Ascending aorta (tissue), 2 donors: ENCODE measurements around the gene CNTNAP2. TPM values are rescaled to one million over a fixed set of nuclear protein-coding genes. Genes with fewer than 3 reads are reported as not detected.

Experiments
- DNase-seq, 2 donors: peaks; one replicate each; pipeline ENCODE4 v3.0.0-alpha.2; 2019; ENCODE audit warnings: low spot score in 2 of 2
- H3K27ac ChIP-seq, 2 donors: fragments of 200-600 bp; sonication (generic); one replicate each; pipeline ENCODE4 v1.5.1; 2016 to 2017; ENCODE audit warnings: mild to moderate bottlenecking in 1 of 2
- H3K27me3 ChIP-seq: fragments of 200-600 bp; sonication (generic); one replicate; pipeline ENCODE4 v1.5.1; 2017
- H3K36me3 ChIP-seq, 2 donors: fragments of 200-600 bp; sonication (generic); one replicate each; pipeline ENCODE4 v1.5.1; 2016
- H3K4me1 ChIP-seq, 2 donors: fragments of 200-600 bp; sonication (generic); one replicate each; pipeline ENCODE4 v1.5.1; 2016 to 2017; ENCODE audit warnings: mild to moderate bottlenecking in 1 of 2
- H3K4me3 ChIP-seq, 2 donors: fragments of 200-600 bp; sonication (generic); one replicate each; pipeline ENCODE4 v1.5.1; 2016 to 2017; ENCODE audit warnings: mild to moderate bottlenecking in 1 of 2
- H3K9me3 ChIP-seq, 2 donors: fragments of 200-600 bp; sonication (generic); one replicate each; pipeline ENCODE4 v1.5.1; 2016
- CTCF ChIP-seq, 3 experiments: fragments of 200-600 bp in 2 of 3; fragments of 450-650 bp in 1 of 3; sonication (generic) in 2 of 3; IDR thresholded peaks; one replicate each; pipeline ENCODE4 v1.5.1; 2016 to 2019; ENCODE audit warnings: antibody characterized with exemption in 3 of 3, mild to moderate bottlenecking in 1 of 3, moderate library complexity in 1 of 3
- intact Hi-C: fragments of 100-400 bp; cut with DNase I; formaldehyde crosslinking; loops from one replicate; pipeline ENCODE4 v1.15.1; 2023
- total RNA-seq: library from RNA; depleted of rRNA; stranded (reverse); fragments of >200 nt; gene quantifications from one replicate; pipeline ENCODE4 v1.1.0, GENCODE V29; 2016

The CNTNAP2 gene
- total RNA-seq, 1 donor from 2014 or later, result not detected

- DNase-seq, result no peak
- no peak for TF ChIP-seq CTCF (IDR thresholded peaks at IDR 0.05)
- Histone ChIP-seq H3K27me3 (no peaks in the 10 kb centered on the region), H3K4me1 (no peaks in the 10 kb centered on the region), H3K36me3 (no peaks in the 10 kb centered on the region), H3K27ac (no peak overlapping the region), H3K9me3 (no peaks in the 10 kb centered on the region), H3K4me3 (no peak overlapping the region)
- intact Hi-C loops, result no loop called here
Observed at GRCh38 chr7:147183276-147183675, 1066.7 kb downstream of the CNTNAP2 start.

- TF ChIP-seq CTCF (IDR thresholded peaks at IDR 0.05), result no peak
- intact Hi-C loops, result no loop called here
Observed at GRCh38 chr7:147188467-147188866, 1071.9 kb downstream of the CNTNAP2 start.

GRCh38 chr7:147193476-147193875, 1076.9 kb downstream of the CNTNAP2 start:
- DNase-seq, result no peak
- TF ChIP-seq CTCF (IDR thresholded peaks at IDR 0.05), result no peak
- Histone ChIP-seq H3K27ac (no peak overlapping the region), H3K36me3 (no peaks in the 10 kb centered on the region), H3K27me3 (no peaks in the 10 kb centered on the region), H3K4me1 (no peaks in the 10 kb centered on the region), H3K9me3 (no peaks in the 10 kb centered on the region), H3K4me3 (no peak overlapping the region)
- intact Hi-C loops, result no loop called here

More at GRCh38 chr7:147188467-147188866, 1071.9 kb downstream of the CNTNAP2 start:
- no peaks in the 10 kb centered on the region for H3K36me3 ChIP-seq
- no peak overlapping the region for H3K27ac ChIP-seq
- H3K9me3 ChIP-seq, result no peaks in the 10 kb centered on the region
- no peak overlapping the region for H3K4me3 ChIP-seq
- no peaks in the 10 kb centered on the region for H3K4me1 ChIP-seq
- no peaks in the 10 kb centered on the region for H3K27me3 ChIP-seq
- DNase-seq, result no peak

- H3K4me3 ChIP-seq, result no peak overlapping the region
- H3K9me3 ChIP-seq, result no peaks in the 10 kb centered on the region
- intact Hi-C loops, result no loop called here
- no peaks in the 10 kb centered on the region for H3K36me3 ChIP-seq
- no peaks in the 10 kb centered on the region for H3K27me3 ChIP-seq
- H3K27ac ChIP-seq, result no peak overlapping the region
- H3K4me1 ChIP-seq, result no peaks in the 10 kb centered on the region
- TF ChIP-seq CTCF (IDR thresholded peaks at IDR 0.05), result no peak
- DNase-seq, result no peak
Observed at GRCh38 chr7:147196481-147196880, 1079.9 kb downstream of the CNTNAP2 start.

GRCh38 chr7:147197006-147197405, 1080.4 kb downstream of the CNTNAP2 start:
- DNase-seq, result no peak
- no peaks in the 10 kb centered on the region for H3K9me3 ChIP-seq
- H3K4me3 ChIP-seq, result no peak overlapping the region
- no peak for TF ChIP-seq CTCF (IDR thresholded peaks at IDR 0.05)
- intact Hi-C loops, result no loop called here
- no peaks in the 10 kb centered on the region for H3K27me3 ChIP-seq
- H3K36me3 ChIP-seq, result no peaks in the 10 kb centered on the region
- H3K27ac ChIP-seq, result no peak overlapping the region
- H3K4me1 ChIP-seq, result no peaks in the 10 kb centered on the region

GRCh38 chr7:147199868-147200267, 1083.3 kb downstream of the CNTNAP2 start:
- TF ChIP-seq CTCF (IDR thresholded peaks at IDR 0.05), result no peak
- DNase-seq, result no peak
- Histone ChIP-seq H3K27ac (no peak overlapping the region), H3K4me3 (no peak overlapping the region), H3K4me1 (no peaks in the 10 kb centered on the region), H3K36me3 (no peaks in the 10 kb centered on the region), H3K9me3 (no peaks in the 10 kb centered on the region), H3K27me3 (no peaks in the 10 kb centered on the region)
- intact Hi-C loops, result no loop called here
